Naive thymus-derived CD8-positive, alpha-beta T cell (primary cell): ENCODE results near the gene DCBLD1. TPM values are rescaled to one million over a fixed set of nuclear protein-coding genes. Genes with fewer than 3 reads are reported as not detected.

Source experiments
- ATAC-seq, 2 donors: fragments of 150-1000 bp; cut with Tn5 transposase in 1 of 2; sonication (Bioruptor Pico), chemical (Tn5 transposase) in 1 of 2; 1 replicate in 1 of 2; 2 replicates in 1 of 2; pipeline ENCODE4 v1.10.0; 2021; ENCODE audit warnings: mild to moderate bottlenecking in 2 of 2, moderate library complexity in 2 of 2
- POLR2A ChIA-PET: fragments of 350-600 bp; sonication (Branson Sonifier 250); formaldehyde crosslinking; loops from one replicate; lab custom pipeline; 2021; ENCODE audit warnings: antibody characterized with exemption; lab: Charles Lee
- DNase-seq, 10 donors: peaks; one replicate each; pipeline versions ENCODE4 v3.0.0 to v3.0.0-alpha.2; 2020 to 2022
- H3K27ac Mint-ChIP-seq, 10 donors: one replicate each; pipeline ENCODE4 v1.8.0; 2020 to 2022; ENCODE audit warnings: mild to moderate bottlenecking in 10 of 10, mixed read lengths in 10 of 10, moderate library complexity in 4 of 10, inconsistent platforms in 1 of 10
- H3K27me3 Mint-ChIP-seq, 5 donors: one replicate each; pipeline ENCODE4 v1.8.0; 2021 to 2022; ENCODE audit warnings: mixed read lengths in 5 of 5
- H3K36me3 Mint-ChIP-seq, 3 donors: one replicate each; pipeline ENCODE4 v1.8.0; 2020 to 2022; ENCODE audit warnings: mixed read lengths in 3 of 3, mild to moderate bottlenecking in 2 of 3, inconsistent platforms in 1 of 3
- H3K4me1 Mint-ChIP-seq, 4 donors: one replicate each; pipeline ENCODE4 v1.8.0; 2021 to 2022; ENCODE audit warnings: mixed read lengths in 4 of 4
- H3K4me3 Mint-ChIP-seq, 10 donors: one replicate each; pipeline ENCODE4 v1.8.0; 2020 to 2022; ENCODE audit warnings: mild to moderate bottlenecking in 10 of 10, mixed read lengths in 10 of 10, moderate library complexity in 6 of 10, inconsistent platforms in 1 of 10
- H3K9me3 Mint-ChIP-seq, 9 donors: one replicate each; pipeline ENCODE4 v1.8.0; 2020 to 2022; ENCODE audit warnings: mixed read lengths in 9 of 9, mild to moderate bottlenecking in 3 of 9, inconsistent platforms in 1 of 9, moderate library complexity in 1 of 9
- polyA plus RNA-seq, 3 donors: library from polyadenylated mRNA; unstranded; fragments of 300-500 nt; fragmentation: Illumina TruSeq; gene quantifications; one replicate each; pipeline ENCODE4 v1.2.3, GENCODE V29; 2021
- total RNA-seq, 8 experiments: library from RNA in 2 of 8; stranded (reverse) in 2 of 8; gene quantifications; one replicate each; pipeline ENCODE4 v1.2.3 and lab custom pipeline; 2021 to 2026

The DCBLD1 gene
- total and polyA plus RNA-seq, 5 experiments from 2014 or later, result 2.9 to 8.3 (median 3.6) TPM

DNA sequence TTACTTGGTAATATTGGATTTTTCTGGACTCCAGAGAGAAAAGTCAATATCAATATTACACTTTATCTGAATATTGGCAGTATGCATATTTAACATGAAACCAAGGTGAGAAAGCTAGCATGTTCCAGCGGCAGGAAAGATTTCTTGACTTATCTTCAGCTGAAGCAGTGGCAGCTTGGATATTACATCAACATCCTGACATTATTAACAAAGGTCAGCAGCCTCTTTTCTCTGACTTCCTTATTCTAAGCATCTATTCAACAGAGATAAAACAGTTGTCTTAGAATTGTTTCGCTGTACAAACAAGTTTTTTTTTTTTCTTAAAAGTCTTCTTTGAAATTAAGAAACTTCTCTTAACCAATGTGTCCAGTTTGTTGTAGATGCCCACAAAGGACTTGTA is 11.8 kb downstream of the DCBLD1 start:
- Mint-ChIP-seq H3K27me3 (peaks cover 0 to 4% (median 0%) of the 10 kb centered on the region in 5 donors), H3K36me3 (no peaks in the 10 kb centered on the region), H3K9me3 (no peaks in the 10 kb centered on the region), H3K27ac (no peak overlapping the region), H3K4me3 (no peak overlapping the region), H3K4me1 (peaks cover 0 to 15% (median 2%) of the 10 kb centered on the region in 4 donors)
- POLR2A ChIA-PET, result interaction anchor here (0.7 kb wide), 1 partner anchor 13 kb away, joined by 3 read pairs; no protein-coding TSS in a partner anchor
- DNase-seq, result no peak
- ATAC-seq, result no peak

DNA sequence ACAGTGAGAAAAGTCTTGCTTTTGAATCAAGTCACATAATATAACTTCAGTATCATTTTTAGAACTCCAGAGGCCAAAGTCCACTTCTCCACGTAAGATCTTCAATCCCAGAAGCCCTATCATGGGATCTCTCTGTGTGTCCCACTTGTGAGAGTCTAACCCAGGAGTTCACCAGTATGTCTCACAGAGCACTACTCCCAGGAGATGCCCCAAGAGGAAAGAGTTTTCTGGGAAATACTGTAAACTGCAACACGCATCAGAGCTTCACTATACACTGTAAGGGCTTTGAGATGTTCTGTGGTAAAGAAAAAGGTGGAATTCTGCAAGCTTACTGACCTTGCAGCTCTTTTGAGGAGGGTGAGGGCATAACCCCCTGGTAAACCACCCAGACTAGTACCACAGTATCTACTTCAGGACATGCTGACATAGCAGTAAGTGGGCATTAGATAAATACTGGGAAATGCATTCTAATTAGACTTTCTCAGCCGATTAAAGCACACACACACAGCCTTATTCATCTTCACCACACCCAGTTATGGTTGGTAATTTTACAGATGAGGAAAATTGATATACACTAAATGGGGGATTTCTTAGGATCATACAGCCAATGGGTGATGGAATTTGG is 12.3 kb downstream of the DCBLD1 start:
- H3K9me3 Mint-ChIP-seq, result no peaks in the 10 kb centered on the region
- no peak overlapping the region for H3K4me3 Mint-ChIP-seq
- no peak for DNase-seq
- POLR2A ChIA-PET, result no interaction called here
- no peak for ATAC-seq
- H3K27ac Mint-ChIP-seq, result no peak overlapping the region
- H3K27me3 Mint-ChIP-seq, result peaks cover 0 to 4% (median 0%) of the 10 kb centered on the region in 5 donors
- peaks cover 0 to 15% (median 2%) of the 10 kb centered on the region in 4 donors for H3K4me1 Mint-ChIP-seq
- H3K36me3 Mint-ChIP-seq, result no peaks in the 10 kb centered on the region

- Mint-ChIP-seq H3K4me1 (peaks cover 0 to 15% (median 2%) of the 10 kb centered on the region in 4 donors), H3K4me3 (no peak overlapping the region), H3K9me3 (no peaks in the 10 kb centered on the region), H3K27ac (no peak overlapping the region), H3K27me3 (peaks cover 0 to 4% (median 0%) of the 10 kb centered on the region in 5 donors), H3K36me3 (no peaks in the 10 kb centered on the region)
- no peak for ATAC-seq
- no peak for DNase-seq
- POLR2A ChIA-PET, result no interaction called here
Observed at GRCh38 chr6:117495425-117495824, 13.0 kb downstream of the DCBLD1 start.

- no peak for ATAC-seq
- peaks cover 0 to 4% (median 0%) of the 10 kb centered on the region in 5 donors for H3K27me3 Mint-ChIP-seq
- no peak overlapping the region for H3K27ac Mint-ChIP-seq
- POLR2A ChIA-PET, result interaction anchor here (0.6 kb wide), 1 partner anchor 1280 kb away, joined by 3 read pairs; no protein-coding TSS in a partner anchor
- H3K4me1 Mint-ChIP-seq, result peaks cover 0 to 15% (median 2%) of the 10 kb centered on the region in 4 donors
- H3K36me3 Mint-ChIP-seq, result no peaks in the 10 kb centered on the region
- no peak for DNase-seq
- no peaks in the 10 kb centered on the region for H3K9me3 Mint-ChIP-seq
- no peak overlapping the region for H3K4me3 Mint-ChIP-seq
Observed at GRCh38 chr6:117495869-117496268, 13.4 kb downstream of the DCBLD1 start.

DNA sequence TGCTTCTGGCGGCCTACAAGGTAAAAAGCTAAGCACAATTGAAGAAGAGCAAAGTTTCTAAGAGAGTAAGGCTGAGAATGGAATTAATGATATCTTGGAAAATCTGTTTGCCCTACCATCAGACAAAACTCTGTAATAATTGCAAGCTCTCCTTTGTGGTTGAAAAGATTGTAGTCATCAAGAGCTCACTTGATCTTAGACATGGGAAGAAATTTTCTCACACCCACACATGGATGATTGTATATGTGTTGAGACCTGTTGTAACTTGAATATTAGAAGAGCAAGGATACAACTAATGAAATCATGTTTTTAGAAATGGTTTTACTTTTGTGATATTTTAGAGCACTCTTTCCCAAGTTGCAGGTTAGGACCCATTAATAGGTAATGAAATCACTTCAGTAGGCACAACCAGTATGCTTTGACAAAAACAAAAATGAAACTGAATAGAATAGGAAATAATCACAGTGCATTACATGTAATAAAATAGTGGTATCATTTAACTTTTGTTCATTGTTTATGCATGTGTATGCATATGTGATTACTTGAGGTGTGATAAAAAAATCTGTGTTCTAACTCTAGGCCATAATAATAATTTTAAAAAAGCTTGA is 14.0 kb downstream of the DCBLD1 start:
- Mint-ChIP-seq H3K4me1 (peaks cover 0 to 15% (median 2%) of the 10 kb centered on the region in 4 donors), H3K27me3 (peaks cover 0 to 4% (median 0%) of the 10 kb centered on the region in 5 donors), H3K9me3 (no peaks in the 10 kb centered on the region), H3K27ac (no peak overlapping the region), H3K4me3 (no peak overlapping the region), H3K36me3 (no peaks in the 10 kb centered on the region)
- POLR2A ChIA-PET, result interaction anchor here (0.6 kb wide), 1 partner anchor 1279 kb away, joined by 3 read pairs; no protein-coding TSS in a partner anchor
- ATAC-seq (no peak), DNase-seq (no peak)

DNA sequence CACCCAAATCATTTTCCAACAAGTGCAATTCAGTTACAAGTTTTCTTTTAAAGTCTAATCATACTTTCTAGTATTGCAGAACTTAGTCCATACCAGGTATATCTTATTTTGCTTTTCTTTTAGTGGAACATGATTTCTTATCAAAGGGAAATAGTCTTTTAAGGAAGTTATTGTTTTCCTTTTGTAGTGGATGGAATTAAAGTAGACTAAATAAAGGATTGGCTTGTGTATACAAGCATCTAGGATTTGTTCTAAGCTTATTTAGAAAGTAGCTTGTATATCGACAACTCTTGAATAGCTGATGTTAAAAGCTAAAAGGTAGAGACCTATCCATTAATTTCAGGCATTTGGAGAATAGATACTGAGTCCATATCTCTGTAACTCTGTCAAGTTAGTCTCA is 14.8 kb downstream of the DCBLD1 start:
- POLR2A ChIA-PET, result no interaction called here
- Mint-ChIP-seq H3K36me3 (no peaks in the 10 kb centered on the region), H3K27me3 (peaks cover 0 to 6% (median 0%) of the 10 kb centered on the region in 5 donors), H3K4me1 (peaks cover 0 to 15% (median 2%) of the 10 kb centered on the region in 4 donors), H3K27ac (no peak overlapping the region), H3K9me3 (no peaks in the 10 kb centered on the region), H3K4me3 (no peak overlapping the region)
- DNase-seq (no peak), ATAC-seq (no peak)

- no peaks in the 10 kb centered on the region for H3K36me3 Mint-ChIP-seq
- ATAC-seq (no peak), DNase-seq (no peak)
- H3K27ac Mint-ChIP-seq, result no peak overlapping the region
- POLR2A ChIA-PET, result no interaction called here
- H3K4me1 Mint-ChIP-seq, result peaks cover 0 to 15% (median 2%) of the 10 kb centered on the region in 4 donors
- peaks cover 0 to 5% (median 0%) of the 10 kb centered on the region in 5 donors for H3K27me3 Mint-ChIP-seq
- no peak overlapping the region for H3K4me3 Mint-ChIP-seq
- H3K9me3 Mint-ChIP-seq, result no peaks in the 10 kb centered on the region
Observed at GRCh38 chr6:117498159-117498558, 15.7 kb downstream of the DCBLD1 start.

DNA sequence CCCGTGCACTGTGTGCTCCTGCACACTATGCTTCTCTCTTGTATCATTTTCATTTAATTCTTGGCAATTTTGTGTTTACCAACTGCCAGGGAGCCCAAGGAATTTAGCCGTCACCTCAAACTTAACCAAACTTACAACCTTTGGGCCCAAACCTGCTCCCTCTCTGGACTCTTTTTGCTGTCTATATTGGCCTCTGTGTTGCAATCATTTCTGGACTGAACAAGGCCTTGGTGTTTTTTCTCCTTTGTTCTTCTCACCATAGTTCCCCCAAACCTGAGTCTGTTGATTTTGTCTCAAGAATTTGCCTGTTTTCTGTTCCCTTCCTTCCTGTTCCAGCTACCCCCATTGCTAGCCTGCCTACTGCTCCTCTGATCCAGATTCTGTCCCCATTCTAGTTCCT is 19.2 kb downstream of the DCBLD1 start:
- no peaks in the 10 kb centered on the region for H3K9me3 Mint-ChIP-seq
- DNase-seq (no peak), ATAC-seq (no peak)
- POLR2A ChIA-PET, result no interaction called here
- H3K27me3 Mint-ChIP-seq, result peaks cover 0 to 5% (median 0%) of the 10 kb centered on the region in 5 donors
- H3K36me3 Mint-ChIP-seq, result peaks cover 0 to 3% (median 0%) of the 10 kb centered on the region in 3 donors
- H3K4me3 Mint-ChIP-seq, result no peak overlapping the region
- H3K27ac Mint-ChIP-seq, result peak overlapping the region in 1 of 10 donors; percentile 35
- H3K4me1 Mint-ChIP-seq, result peaks cover 0 to 7% (median 0%) of the 10 kb centered on the region in 4 donors

DNA sequence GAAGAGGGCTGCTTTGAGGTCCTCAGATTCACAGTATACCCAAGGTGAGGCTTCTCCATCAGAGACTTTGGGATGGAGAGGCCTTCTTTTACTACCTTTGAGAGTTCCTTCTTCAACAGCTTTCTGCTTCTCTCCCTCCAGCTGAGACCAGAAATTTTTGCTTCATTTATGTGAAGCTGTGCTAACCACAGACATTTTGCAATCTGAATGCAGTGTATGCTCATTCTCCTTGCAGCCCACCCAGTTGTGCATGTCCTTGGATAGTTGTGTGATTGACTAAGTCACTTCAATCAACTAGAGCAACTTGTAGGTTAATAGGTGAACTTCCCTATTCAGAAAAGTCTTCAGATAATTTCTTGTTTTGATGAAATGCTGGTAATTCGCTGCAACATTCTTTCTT is 20.1 kb downstream of the DCBLD1 start:
- POLR2A ChIA-PET, result no interaction called here
- no peak for ATAC-seq
- H3K4me3 Mint-ChIP-seq, result no peak overlapping the region

GRCh38 chr6:117503211-117503610 is 20.7 kb downstream of the DCBLD1 start:
- DNase-seq (no peak), ATAC-seq (no peak)
- Mint-ChIP-seq H3K9me3 (no peaks in the 10 kb centered on the region), H3K4me3 (no peak overlapping the region), H3K27ac (no peak overlapping the region), H3K36me3 (peaks cover 0 to 3% (median 0%) of the 10 kb centered on the region in 3 donors), H3K4me1 (peaks cover 0 to 2% (median 0%) of the 10 kb centered on the region in 4 donors), H3K27me3 (peaks cover 0 to 5% (median 0%) of the 10 kb centered on the region in 5 donors)
- POLR2A ChIA-PET, result no interaction called here

More for the DNA sequence above, 20.1 kb downstream of the DCBLD1 start:
- Mint-ChIP-seq H3K4me1 (peaks cover 0 to 6% (median 0%) of the 10 kb centered on the region in 4 donors), H3K36me3 (peaks cover 0 to 3% (median 0%) of the 10 kb centered on the region in 3 donors), H3K9me3 (no peaks in the 10 kb centered on the region), H3K27ac (no peak overlapping the region), H3K27me3 (peaks cover 0 to 5% (median 0%) of the 10 kb centered on the region in 5 donors)
- DNase-seq, result no peak

DNA sequence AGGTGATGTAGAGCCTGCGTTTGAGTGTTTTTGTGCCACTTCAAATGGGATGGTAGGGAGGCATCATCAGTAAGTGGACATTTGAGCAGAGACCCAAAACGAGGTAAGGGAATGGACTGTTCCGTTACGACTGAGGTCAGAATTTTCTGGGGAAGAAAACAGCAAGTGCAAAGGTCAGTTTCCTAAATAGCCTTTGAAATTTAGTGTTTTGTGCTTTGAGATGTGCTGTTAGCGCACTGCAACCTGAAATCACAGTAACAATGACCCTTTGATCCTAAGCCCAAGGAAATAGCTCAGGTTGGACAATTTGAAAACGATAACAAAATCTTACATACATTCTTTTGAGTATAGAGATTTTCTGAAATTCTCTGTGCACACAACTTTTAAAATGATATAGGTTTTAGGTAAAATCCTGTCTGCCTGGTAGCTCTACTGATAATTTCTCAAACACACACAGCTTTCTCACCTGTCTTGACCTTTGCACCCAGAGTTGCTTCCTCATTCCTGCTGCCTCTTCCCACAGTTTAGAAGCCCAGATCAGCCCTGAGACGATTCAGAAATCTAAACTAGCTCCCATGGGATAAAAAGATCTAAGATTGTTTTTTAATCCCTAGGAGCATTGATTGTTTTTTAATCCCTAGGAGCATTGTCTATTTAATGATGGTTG is 22.1 kb downstream of the DCBLD1 start:
- H3K4me3 Mint-ChIP-seq, result no peak overlapping the region
- H3K27ac Mint-ChIP-seq, result no peak overlapping the region
- POLR2A ChIA-PET, result no interaction called here
- ATAC-seq (no peak), DNase-seq (no peak)
- no peaks in the 10 kb centered on the region for H3K9me3 Mint-ChIP-seq
- H3K36me3 Mint-ChIP-seq, result peaks cover 0 to 3% (median 0%) of the 10 kb centered on the region in 3 donors
- H3K27me3 Mint-ChIP-seq, result peaks cover 0 to 3% (median 0%) of the 10 kb centered on the region in 5 donors
- no peaks in the 10 kb centered on the region for H3K4me1 Mint-ChIP-seq

DNA sequence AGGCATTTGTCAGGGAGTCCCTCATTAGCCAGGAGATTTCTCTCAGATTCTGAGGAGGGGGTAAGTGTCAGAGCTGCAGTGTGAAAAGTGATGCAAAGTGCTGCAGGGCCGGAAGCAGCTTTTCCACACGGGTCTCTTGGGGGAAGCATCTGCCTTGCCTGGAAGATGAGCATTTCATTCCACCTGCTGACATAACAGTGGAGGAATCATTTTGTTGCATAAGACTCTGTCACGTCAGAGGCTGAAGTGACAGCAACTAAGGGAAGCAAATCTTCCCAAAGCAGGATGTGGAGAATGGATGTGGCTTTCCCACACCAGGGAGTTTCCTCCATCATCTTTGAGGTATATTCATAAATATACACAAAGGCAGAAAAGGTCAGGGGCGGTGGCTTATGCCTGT is 22.8 kb downstream of the DCBLD1 start:
- peaks cover 0 to 8% (median 0%) of the 10 kb centered on the region in 5 donors for H3K27me3 Mint-ChIP-seq
- H3K9me3 Mint-ChIP-seq, result no peaks in the 10 kb centered on the region
- no peak overlapping the region for H3K4me3 Mint-ChIP-seq
- ATAC-seq, result no peak
- no peaks in the 10 kb centered on the region for H3K4me1 Mint-ChIP-seq
- DNase-seq, result no peak
- H3K27ac Mint-ChIP-seq, result no peak overlapping the region
- peaks cover 0 to 3% (median 0%) of the 10 kb centered on the region in 3 donors for H3K36me3 Mint-ChIP-seq
- POLR2A ChIA-PET, result no interaction called here
